Measurements from ENCODE around the gene IGSF10.
A peak's percentile ranks its signal among the peaks of the same experiment; 100 is the strongest.

Gene IGSF10

GRCh38 chr3:151452841-151453240 is 8.0 kb downstream of the IGSF10 start:
- ATAC-seq (ENCODE audit: low read depth): no peak
- no peak overlapping the region for H3K4me3 ChIP-seq (ENCODE audit: severe bottlenecking)
- H3K4me1 ChIP-seq (ENCODE audit: insufficient read depth, poor library complexity, severe bottlenecking): no peaks in the 10 kb centered on the region
- no peaks in the 10 kb centered on the region for H3K9me3 ChIP-seq (ENCODE audit: severe bottlenecking)
- H3K27me3 ChIP-seq (ENCODE audit: insufficient read depth, poor library complexity, severe bottlenecking): no peaks in the 10 kb centered on the region
- H3K27ac ChIP-seq (ENCODE audit: poor library complexity, severe bottlenecking): no peak overlapping the region
- no peaks in the 10 kb centered on the region for H3K36me3 ChIP-seq (ENCODE audit: low read depth)
- no peak for TF ChIP-seq CTCF (IDR thresholded peaks at IDR 0.05; ENCODE audit: poor library complexity, severe bottlenecking)
- DNase-seq (ENCODE audit: low spot score): no peak

- H3K27me3 ChIP-seq (ENCODE audit: insufficient read depth, poor library complexity, severe bottlenecking): no peaks in the 10 kb centered on the region
- no peak overlapping the region for H3K4me3 ChIP-seq (ENCODE audit: severe bottlenecking)
- TF ChIP-seq CTCF (IDR thresholded peaks at IDR 0.05; ENCODE audit: poor library complexity, severe bottlenecking): no peak
- DNase-seq (ENCODE audit: low spot score) (no peak), ATAC-seq (ENCODE audit: low read depth) (no peak)
- no peaks in the 10 kb centered on the region for H3K36me3 ChIP-seq (ENCODE audit: low read depth)
- H3K9me3 ChIP-seq (ENCODE audit: severe bottlenecking): no peaks in the 10 kb centered on the region
- no peaks in the 10 kb centered on the region for H3K4me1 ChIP-seq (ENCODE audit: insufficient read depth, poor library complexity, severe bottlenecking)
- no peak overlapping the region for H3K27ac ChIP-seq (ENCODE audit: poor library complexity, severe bottlenecking)
Observed at GRCh38 chr3:151452368-151452767, 8.5 kb downstream of the IGSF10 start.

- no peak overlapping the region for H3K27ac ChIP-seq (ENCODE audit: poor library complexity, severe bottlenecking)
Observed at GRCh38 chr3:151446002-151446340, 14.9 kb downstream of the IGSF10 start.

GRCh38 chr3:151445273-151446001 is 15.4 kb downstream of the IGSF10 start:
- no peak overlapping the region for H3K27ac ChIP-seq (ENCODE audit: poor library complexity, severe bottlenecking)
- no peak overlapping the region for H3K4me3 ChIP-seq (ENCODE audit: severe bottlenecking)
- no peaks in the 10 kb centered on the region for H3K9me3 ChIP-seq (ENCODE audit: severe bottlenecking)
- ATAC-seq (ENCODE audit: low read depth): peak; percentile 74
- DNase-seq (ENCODE audit: low spot score): no peak
- peaks cover 6% of the 10 kb centered on the region for H3K4me1 ChIP-seq (ENCODE audit: insufficient read depth, poor library complexity, severe bottlenecking)
- no peak for TF ChIP-seq CTCF (IDR thresholded peaks at IDR 0.05; ENCODE audit: poor library complexity, severe bottlenecking)
- H3K27me3 ChIP-seq (ENCODE audit: insufficient read depth, poor library complexity, severe bottlenecking): no peaks in the 10 kb centered on the region
- H3K36me3 ChIP-seq (ENCODE audit: low read depth): no peaks in the 10 kb centered on the region

More at GRCh38 chr3:151446002-151446340, 14.9 kb downstream of the IGSF10 start:
- ATAC-seq (ENCODE audit: low read depth) (no peak), DNase-seq (ENCODE audit: low spot score) (no peak)
- Histone ChIP-seq H3K4me3 (ENCODE audit: severe bottlenecking) (no peak overlapping the region), H3K4me1 (ENCODE audit: insufficient read depth, poor library complexity, severe bottlenecking) (peaks cover 6% of the 10 kb centered on the region), H3K9me3 (ENCODE audit: severe bottlenecking) (no peaks in the 10 kb centered on the region), H3K36me3 (ENCODE audit: low read depth) (no peaks in the 10 kb centered on the region), H3K27me3 (ENCODE audit: insufficient read depth, poor library complexity, severe bottlenecking) (no peaks in the 10 kb centered on the region)
- TF ChIP-seq CTCF (IDR thresholded peaks at IDR 0.05; ENCODE audit: poor library complexity, severe bottlenecking): no peak

- H3K9me3 ChIP-seq (ENCODE audit: severe bottlenecking): no peaks in the 10 kb centered on the region
- no peak for TF ChIP-seq CTCF (IDR thresholded peaks at IDR 0.05; ENCODE audit: poor library complexity, severe bottlenecking)
- no peaks in the 10 kb centered on the region for H3K27me3 ChIP-seq (ENCODE audit: insufficient read depth, poor library complexity, severe bottlenecking)
- no peak for DNase-seq (ENCODE audit: low spot score)
- H3K4me1 ChIP-seq (ENCODE audit: insufficient read depth, poor library complexity, severe bottlenecking): peaks cover 6% of the 10 kb centered on the region
- no peak overlapping the region for H3K27ac ChIP-seq (ENCODE audit: poor library complexity, severe bottlenecking)
- H3K4me3 ChIP-seq (ENCODE audit: severe bottlenecking): no peak overlapping the region
- H3K36me3 ChIP-seq (ENCODE audit: low read depth): no peaks in the 10 kb centered on the region
- ATAC-seq (ENCODE audit: low read depth): no peak
Observed at GRCh38 chr3:151443583-151443982, 17.3 kb downstream of the IGSF10 start.

Data from RWPE2 (cell line).